Chondrocyte (in vitro differentiated cells): Measurements from ENCODE around the gene YES1. TPM values are rescaled to one million over a fixed set of nuclear protein-coding genes. Genes with fewer than 3 reads are reported as not detected.
"Not testable (repeated sequence)": the region's sequence is repeated elsewhere in the genome, so short reads cannot be mapped to it uniquely, and the experiment has no call there.

Experiments used
- DNase-seq: peaks from one replicate; pipeline ENCODE4 v3.0.0; 2021; ENCODE audit warnings: mixed read lengths, low spot score
- H3K27ac Mint-ChIP-seq: one replicate; pipeline ENCODE4 v1.8.0; 2021; ENCODE audit warnings: mild to moderate bottlenecking, moderate library complexity, mixed read lengths; ENCODE audit not compliant: unreplicated experiment
- H3K27me3 Mint-ChIP-seq: 2 replicates; pipeline ENCODE4 v1.8.0; 2021; ENCODE audit warnings: low read depth, mixed read lengths
- H3K36me3 Mint-ChIP-seq: 2 replicates; pipeline ENCODE4 v1.8.0; 2021; ENCODE audit warnings: low read depth, mixed read lengths
- H3K4me1 Mint-ChIP-seq: 2 replicates; pipeline ENCODE4 v1.8.0; 2021; ENCODE audit warnings: low read depth, mild to moderate bottlenecking, mixed read lengths
- H3K4me3 Mint-ChIP-seq: one replicate; pipeline ENCODE4 v1.8.0; 2021; ENCODE audit warnings: mild to moderate bottlenecking, moderate library complexity, mixed read lengths; ENCODE audit not compliant: unreplicated experiment
- H3K9me3 Mint-ChIP-seq: 2 replicates; pipeline ENCODE4 v1.8.0; 2021; ENCODE audit warnings: low read depth, mixed read lengths
- total RNA-seq: library from RNA; stranded (reverse); gene quantifications from 3 replicates; pipeline ENCODE4 v1.2.1, GENCODE V29; 2021
- TF ChIP-seq, protein P1 (sequence below): fragments of 200-600 bp; sonication (generic); IDR thresholded peaks from 2 replicates; pipeline ENCODE4 v1.5.0; 2021; ENCODE audit warnings: antibody characterized with exemption, mild to moderate bottlenecking, moderate library complexity

The YES1 gene
- total RNA-seq, 1 donor from 2014 or later = 38.0 TPM

GRCh38 chr18:765764-766549 is 46.1 kb downstream of the YES1 start:
- H3K27me3 Mint-ChIP-seq = no peaks in the 10 kb centered on the region
- TF ChIP-seq, protein P1, sequence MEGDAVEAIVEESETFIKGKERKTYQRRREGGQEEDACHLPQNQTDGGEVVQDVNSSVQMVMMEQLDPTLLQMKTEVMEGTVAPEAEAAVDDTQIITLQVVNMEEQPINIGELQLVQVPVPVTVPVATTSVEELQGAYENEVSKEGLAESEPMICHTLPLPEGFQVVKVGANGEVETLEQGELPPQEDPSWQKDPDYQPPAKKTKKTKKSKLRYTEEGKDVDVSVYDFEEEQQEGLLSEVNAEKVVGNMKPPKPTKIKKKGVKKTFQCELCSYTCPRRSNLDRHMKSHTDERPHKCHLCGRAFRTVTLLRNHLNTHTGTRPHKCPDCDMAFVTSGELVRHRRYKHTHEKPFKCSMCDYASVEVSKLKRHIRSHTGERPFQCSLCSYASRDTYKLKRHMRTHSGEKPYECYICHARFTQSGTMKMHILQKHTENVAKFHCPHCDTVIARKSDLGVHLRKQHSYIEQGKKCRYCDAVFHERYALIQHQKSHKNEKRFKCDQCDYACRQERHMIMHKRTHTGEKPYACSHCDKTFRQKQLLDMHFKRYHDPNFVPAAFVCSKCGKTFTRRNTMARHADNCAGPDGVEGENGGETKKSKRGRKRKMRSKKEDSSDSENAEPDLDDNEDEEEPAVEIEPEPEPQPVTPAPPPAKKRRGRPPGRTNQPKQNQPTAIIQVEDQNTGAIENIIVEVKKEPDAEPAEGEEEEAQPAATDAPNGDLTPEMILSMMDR = no peak
- no peaks in the 10 kb centered on the region for H3K36me3 Mint-ChIP-seq
- H3K9me3 Mint-ChIP-seq = no peaks in the 10 kb centered on the region
- no peak overlapping the region for H3K4me3 Mint-ChIP-seq
- DNase-seq = no peak
- no peak overlapping the region for H3K27ac Mint-ChIP-seq
- peaks cover 5% of the 10 kb centered on the region for H3K4me1 Mint-ChIP-seq

- H3K27ac Mint-ChIP-seq, DNase-seq, H3K27me3 Mint-ChIP-seq, H3K4me3 Mint-ChIP-seq, H3K9me3 Mint-ChIP-seq, H3K36me3 Mint-ChIP-seq, H3K4me1 Mint-ChIP-seq: not testable (repeated sequence)
Observed at GRCh38 chr18:759864-760263, 52.2 kb downstream of the YES1 start.

DNA sequence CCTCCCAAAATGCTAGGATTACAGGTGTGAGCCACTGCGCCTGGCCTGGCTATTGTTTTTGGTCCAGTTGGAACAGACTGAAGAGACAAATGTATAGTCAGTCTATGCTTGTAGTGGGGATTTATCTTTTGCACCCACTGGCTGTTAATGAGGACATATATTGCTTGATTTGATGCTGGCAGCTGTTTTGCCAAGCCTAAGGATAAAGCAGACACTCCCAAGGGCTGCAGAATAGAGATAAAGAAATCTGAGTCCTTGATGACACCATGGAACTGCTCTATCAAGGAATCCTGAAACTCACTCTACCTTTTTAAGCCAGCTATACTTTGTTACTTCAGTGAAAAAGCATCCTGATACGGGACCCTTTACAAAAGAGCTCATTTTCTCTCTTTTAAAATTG is 56.5 kb downstream of the YES1 start:
- TF ChIP-seq, protein P1 = no peak
- no peak overlapping the region for H3K27ac Mint-ChIP-seq
- H3K4me1 Mint-ChIP-seq = peaks cover 19% of the 10 kb centered on the region
- no peak overlapping the region for H3K4me3 Mint-ChIP-seq
- H3K36me3 Mint-ChIP-seq = no peaks in the 10 kb centered on the region
- DNase-seq = no peak
- H3K27me3 Mint-ChIP-seq = no peaks in the 10 kb centered on the region
- H3K9me3 Mint-ChIP-seq = no peaks in the 10 kb centered on the region

- TF ChIP-seq, protein P1 = no peak
- Mint-ChIP-seq H3K27me3 (no peaks in the 10 kb centered on the region), H3K4me1 (peaks cover 23% of the 10 kb centered on the region), H3K9me3 (no peaks in the 10 kb centered on the region), H3K4me3 (no peak overlapping the region), H3K36me3 (no peaks in the 10 kb centered on the region), H3K27ac (no peak overlapping the region)
- no peak for DNase-seq
Observed at GRCh38 chr18:754656-755055, 57.4 kb downstream of the YES1 start.

- Mint-ChIP-seq H3K27me3 (no peaks in the 10 kb centered on the region), H3K9me3 (no peaks in the 10 kb centered on the region), H3K4me1 (peaks cover 23% of the 10 kb centered on the region), H3K4me3 (no peak overlapping the region), H3K36me3 (peaks cover 6% of the 10 kb centered on the region), H3K27ac (peak overlapping the region; percentile 27)
- TF ChIP-seq, protein P1 = no peak
- DNase-seq = no peak
Observed at GRCh38 chr18:750456-750855, 61.6 kb downstream of the YES1 start.
